H9 (cell line): ENCODE results near the gene PROCR. TPM values are rescaled to one million over a fixed set of nuclear protein-coding genes. Genes with fewer than 3 reads are reported as not detected.

Source experiments
- DNase-seq: peaks from one replicate; pipeline ENCODE4 v3.0.0-alpha.2; 2017
- H2AFZ ChIP-seq: one replicate; pipeline ENCODE4 v1.6.1; 2013; ENCODE audit warnings: mild to moderate bottlenecking, low read length, control low read depth, moderate library complexity
- H2AK5ac ChIP-seq: 2 replicates; pipeline ENCODE4 v1.6.1; 2013; ENCODE audit warnings: low read length, control low read depth, mixed read lengths; ENCODE audit not compliant: insufficient read length
- H2BK120ac ChIP-seq: one replicate; pipeline ENCODE4 v1.6.1; 2013; ENCODE audit warnings: low read depth, mild to moderate bottlenecking, low read length, control low read depth, inconsistent platforms; ENCODE audit not compliant: poor library complexity, severe bottlenecking
- H2BK12ac ChIP-seq: 2 replicates; pipeline ENCODE4 v1.6.1; 2013; ENCODE audit warnings: low read length, control low read depth, mixed read lengths, low read depth; ENCODE audit not compliant: insufficient read length
- H2BK15ac ChIP-seq: 2 replicates; pipeline ENCODE4 v1.6.1; 2013; ENCODE audit warnings: low read depth, low read length, control low read depth
- H2BK20ac ChIP-seq: one replicate; pipeline ENCODE4 v1.6.1; 2013; ENCODE audit warnings: low read depth, mild to moderate bottlenecking, low read length, control low read depth, inconsistent platforms; ENCODE audit not compliant: poor library complexity, severe bottlenecking
- H2BK5ac ChIP-seq: 2 replicates; pipeline ENCODE4 v1.6.1; 2013; ENCODE audit warnings: low read length, control low read depth, mixed read lengths; ENCODE audit not compliant: insufficient read length
- H3K14ac ChIP-seq: 2 replicates; pipeline ENCODE4 v1.6.1; 2013; ENCODE audit warnings: low read length, control low read depth; ENCODE audit not compliant: insufficient read depth
- H3K18ac ChIP-seq: 2 replicates; pipeline ENCODE4 v1.6.1; 2013; ENCODE audit warnings: low read depth, mild to moderate bottlenecking, mixed read lengths, low read length, control low read depth; ENCODE audit not compliant: insufficient read length
- H3K23ac ChIP-seq: 2 replicates; pipeline ENCODE4 v1.6.1; 2013; ENCODE audit warnings: low read length, control low read depth, mixed read lengths, low read depth; ENCODE audit not compliant: insufficient read length
- H3K23me2 ChIP-seq: 2 replicates; pipeline ENCODE4 v1.6.1; 2013; ENCODE audit warnings: low read depth, mild to moderate bottlenecking, mixed read lengths, low read length, control low read depth; ENCODE audit not compliant: insufficient read length, poor library complexity, severe bottlenecking
- H3K27ac ChIP-seq: 2 replicates; pipeline ENCODE4 v1.5.1; 2013; ENCODE audit warnings: low read length, control low read depth, mixed read lengths, low read depth; ENCODE audit not compliant: insufficient read length
- H3K27me3 ChIP-seq: 2 replicates; pipeline ENCODE4 v1.6.1; 2013; ENCODE audit warnings: low read length, control low read depth, inconsistent platforms; ENCODE audit not compliant: insufficient read depth
- H3K4ac ChIP-seq: 2 replicates; pipeline ENCODE4 v1.6.1; 2013; ENCODE audit warnings: low read depth, mild to moderate bottlenecking, control low read depth, inconsistent platforms, low read length, moderate library complexity
- H3K4me1 ChIP-seq: 2 replicates; pipeline ENCODE4 v1.6.1; 2013; ENCODE audit warnings: low read length, control low read depth, inconsistent platforms; ENCODE audit not compliant: insufficient read depth
- H3K4me2 ChIP-seq: 2 replicates; pipeline ENCODE4 v1.6.1; 2013; ENCODE audit warnings: low read length, control low read depth, mixed read lengths; ENCODE audit not compliant: insufficient read length, insufficient read depth
- H3K56ac ChIP-seq: 2 replicates; pipeline ENCODE4 v1.6.1; 2013; ENCODE audit warnings: low read depth, mild to moderate bottlenecking, mixed read lengths, low read length, control low read depth; ENCODE audit not compliant: insufficient read length
- H3K79me1 ChIP-seq: 2 replicates; pipeline ENCODE4 v1.6.1; 2013; ENCODE audit warnings: low read depth, mild to moderate bottlenecking, moderate library complexity, low read length, control low read depth, inconsistent platforms; ENCODE audit not compliant: insufficient read depth, poor library complexity, severe bottlenecking
- H3K79me2 ChIP-seq: 2 replicates; pipeline ENCODE4 v1.6.1; 2013; ENCODE audit warnings: low read length, control low read depth, inconsistent platforms; ENCODE audit not compliant: insufficient read depth
- H3K9ac ChIP-seq: 2 replicates; pipeline ENCODE4 v1.6.1; 2013; ENCODE audit warnings: low read length, control low read depth, mixed read lengths; ENCODE audit not compliant: insufficient read length; ENCODE audit errors: extremely low read depth
- H3K9me3 ChIP-seq: one replicate; pipeline ENCODE4 v1.6.1; 2013; ENCODE audit warnings: low read depth, low read length, inconsistent platforms; ENCODE audit not compliant: control insufficient read depth
- H3T11ph ChIP-seq: one replicate; pipeline ENCODE4 v1.6.1; 2013; ENCODE audit warnings: mild to moderate bottlenecking, low read length, control low read depth, inconsistent platforms
- H4K20me1 ChIP-seq: one replicate; pipeline ENCODE4 v1.6.1; 2013; ENCODE audit not compliant: control insufficient read depth, insufficient read length, insufficient read depth
- H4K5ac ChIP-seq: 2 replicates; pipeline ENCODE4 v1.6.1; 2013; ENCODE audit warnings: low read depth, mild to moderate bottlenecking, mixed read lengths, low read length, control low read depth; ENCODE audit not compliant: insufficient read length
- H4K8ac ChIP-seq: replicated peaks from 2 replicates; pipeline ENCODE4 v1.6.1; 2013; ENCODE audit warnings: low read length, control low read depth, mixed read lengths, low read depth; ENCODE audit not compliant: insufficient read length
- H4K91ac ChIP-seq: 2 replicates; pipeline ENCODE4 v1.6.1; 2013; ENCODE audit warnings: low read depth, mild to moderate bottlenecking, moderate library complexity, mixed read lengths, low read length, control low read depth; ENCODE audit not compliant: insufficient read length
- H3K27ac Mint-ChIP-seq, 3 experiments: 2 replicates in 2 of 3; 3 replicates in 1 of 3; pipeline ENCODE4 v1.8.0; 2020 to 2021; ENCODE audit warnings: mixed read lengths in 3 of 3, mild to moderate bottlenecking in 1 of 3, moderate library complexity in 1 of 3
- H3K27me3 Mint-ChIP-seq: 2 replicates; pipeline ENCODE4 v1.8.0; 2021; ENCODE audit warnings: low read depth, mild to moderate bottlenecking, moderate library complexity, mixed read lengths
- H3K36me3 Mint-ChIP-seq, 3 experiments: 2 replicates in 2 of 3; 3 replicates in 1 of 3; pipeline ENCODE4 v1.8.0; 2020 to 2021; ENCODE audit warnings: low read depth in 3 of 3, mixed read lengths in 3 of 3; ENCODE audit not compliant: insufficient read depth in 1 of 3
- H3K4me1 Mint-ChIP-seq, 2 experiments: 2 replicates each; pipeline ENCODE4 v1.8.0; 2020; ENCODE audit warnings: mixed read lengths in 2 of 2
- H3K4me3 Mint-ChIP-seq, 2 experiments: 2 replicates in 1 of 2; 3 replicates in 1 of 2; pipeline ENCODE4 v1.8.0; 2020 to 2021; ENCODE audit warnings: mild to moderate bottlenecking in 2 of 2, mixed read lengths in 2 of 2, moderate library complexity in 1 of 2
- H3K9me3 Mint-ChIP-seq, 2 experiments: 2 replicates in 1 of 2; 3 replicates in 1 of 2; pipeline ENCODE4 v1.8.0; 2020; ENCODE audit warnings: mild to moderate bottlenecking in 2 of 2, mixed read lengths in 2 of 2, moderate library complexity in 1 of 2
- CTCF ChIP-seq: fragments of 200-600 bp; sonication (generic); conservative IDR thresholded peaks from 3 replicates; pipeline ENCODE4 v1.8.0; 2021; ENCODE audit warnings: antibody characterized with exemption, mild to moderate bottlenecking
- WGBS: extraction: QIAGEN DNeasy Blood & Tissue Kit; methylation state at CpG from one replicate; pipeline ENCODE4 v1.1.7; 2013; ENCODE audit warnings: missing lambda C conversion rate, low lambda C conversion rate, mixed read lengths; ENCODE audit not compliant: insufficient read length; ENCODE audit errors: extremely low coverage; 5-methylcytosine and 5-hydroxymethylcytosine counted together
- total RNA-seq: library from RNA; stranded (reverse); gene quantifications from 2 replicates; pipeline ENCODE4 v1.2.1, GENCODE V29; 2021

The PROCR gene
- total RNA-seq, 1 experiment from 2014 or later = 6.4 TPM

- Histone ChIP-seq H2AFZ (no peak overlapping the region), H3K18ac (no peak overlapping the region), H4K8ac (no peak overlapping the region), H4K91ac (no peak overlapping the region), H2BK12ac (no peak overlapping the region), H3K9ac (no peak overlapping the region), H3K79me2 (no peaks in the 10 kb centered on the region), H3K56ac (no peak overlapping the region), H3K23me2 (no peaks in the 10 kb centered on the region), H3K4me2 (no peak overlapping the region), H3K23ac (no peak overlapping the region), H3K14ac (no peak overlapping the region), H3K27ac (no peak overlapping the region), H2BK5ac (no peak overlapping the region), H2AK5ac (no peak overlapping the region), H4K5ac (no peak overlapping the region), H2BK20ac (no peak overlapping the region), H3K27me3 (no peaks in the 10 kb centered on the region), H3K9me3 (no peaks in the 10 kb centered on the region), H3K79me1 (no peaks in the 10 kb centered on the region), H3K4me1 (no peaks in the 10 kb centered on the region; the same call in 1 of the 2 replicates), H2BK120ac (no peak overlapping the region), H3K4ac (no peak overlapping the region), H3T11ph (no peak overlapping the region), H2BK15ac (no peak overlapping the region), H4K20me1 (no peaks in the 10 kb centered on the region)
- DNase-seq = no peak
- H3K4me3 Mint-ChIP-seq = no peak overlapping the region
- no peaks in the 10 kb centered on the region for H3K36me3 Mint-ChIP-seq
- H3K27me3 Mint-ChIP-seq = peaks cover 5% of the 10 kb centered on the region; the same call in 1 of the 2 replicates
- no peak overlapping the region for H3K27ac Mint-ChIP-seq
- no peaks in the 10 kb centered on the region for H3K9me3 Mint-ChIP-seq
- WGBS = no CpG with 5 or more reads among the region's 12 CpGs
- TF ChIP-seq CTCF = no peak
- H3K4me1 Mint-ChIP-seq = no peaks in the 10 kb centered on the region
Measured at GRCh38 chr20:35215066-35215956, 43.4 kb downstream of the PROCR start.
